ENCODE results near the gene GRK5. TPM values are rescaled to one million over a fixed set of nuclear protein-coding genes. Genes with fewer than 3 reads are reported as not detected.
A peak's percentile ranks its signal among the peaks of the same experiment; 100 is the strongest.

GRK5 gene
- total RNA-seq, 1 donor from 2014 or later = 4.3 TPM

DNA sequence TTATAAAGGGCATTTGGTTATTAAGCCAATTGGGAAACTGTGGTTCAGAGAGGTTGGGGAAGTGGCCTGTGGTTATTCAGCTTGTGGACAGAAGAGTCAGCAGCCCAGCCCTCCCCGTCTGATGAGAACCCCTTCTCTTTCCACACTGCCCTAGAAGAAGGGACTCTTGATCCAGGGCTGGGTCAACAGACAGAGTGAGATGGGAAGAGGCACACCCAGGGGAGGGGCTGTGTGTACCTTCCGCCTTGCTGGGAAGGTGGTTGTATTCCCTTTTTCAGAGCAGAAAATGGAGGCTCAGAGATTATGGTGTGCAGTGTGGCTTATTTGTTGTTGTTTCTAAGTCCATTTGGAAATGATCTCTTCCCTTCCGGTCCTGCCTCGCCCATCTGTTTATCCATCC is 103.4 kb downstream of the GRK5 start:
- H3K4me3 Mint-ChIP-seq = no peak overlapping the region
- no peaks in the 10 kb centered on the region for H3K9me3 Mint-ChIP-seq
- H3K4me2 ChIP-seq = no peak overlapping the region
- H2AFZ ChIP-seq (replicated peaks) = no peak overlapping the region
- TF ChIP-seq EZH2phosphoT487 (IDR thresholded peaks at IDR 0.05) = no peak
- TF ChIP-seq EZH2 (IDR thresholded peaks at IDR 0.05) = no peak
- TF ChIP-seq, protein P1, sequence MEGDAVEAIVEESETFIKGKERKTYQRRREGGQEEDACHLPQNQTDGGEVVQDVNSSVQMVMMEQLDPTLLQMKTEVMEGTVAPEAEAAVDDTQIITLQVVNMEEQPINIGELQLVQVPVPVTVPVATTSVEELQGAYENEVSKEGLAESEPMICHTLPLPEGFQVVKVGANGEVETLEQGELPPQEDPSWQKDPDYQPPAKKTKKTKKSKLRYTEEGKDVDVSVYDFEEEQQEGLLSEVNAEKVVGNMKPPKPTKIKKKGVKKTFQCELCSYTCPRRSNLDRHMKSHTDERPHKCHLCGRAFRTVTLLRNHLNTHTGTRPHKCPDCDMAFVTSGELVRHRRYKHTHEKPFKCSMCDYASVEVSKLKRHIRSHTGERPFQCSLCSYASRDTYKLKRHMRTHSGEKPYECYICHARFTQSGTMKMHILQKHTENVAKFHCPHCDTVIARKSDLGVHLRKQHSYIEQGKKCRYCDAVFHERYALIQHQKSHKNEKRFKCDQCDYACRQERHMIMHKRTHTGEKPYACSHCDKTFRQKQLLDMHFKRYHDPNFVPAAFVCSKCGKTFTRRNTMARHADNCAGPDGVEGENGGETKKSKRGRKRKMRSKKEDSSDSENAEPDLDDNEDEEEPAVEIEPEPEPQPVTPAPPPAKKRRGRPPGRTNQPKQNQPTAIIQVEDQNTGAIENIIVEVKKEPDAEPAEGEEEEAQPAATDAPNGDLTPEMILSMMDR (IDR thresholded peaks at IDR 0.05) = no peak
- H3K27me3 Mint-ChIP-seq (ENCODE audit: insufficient read depth, low read depth) = peaks cover 8% of the 10 kb centered on the region
- H3K4me3 ChIP-seq = no peak overlapping the region
- no peaks in the 10 kb centered on the region for H3K36me3 Mint-ChIP-seq
- no peak overlapping the region for H3K27ac ChIP-seq
- H3K9ac ChIP-seq = no peak overlapping the region
- H3K27me3 ChIP-seq = no peaks in the 10 kb centered on the region
- H3K4me1 ChIP-seq = peaks cover 22% of the 10 kb centered on the region
- no peaks in the 10 kb centered on the region for H4K20me1 ChIP-seq (ENCODE audit: low read depth)
- H3F3A ChIP-seq (ENCODE audit: low read depth) = peaks cover 2% of the 10 kb centered on the region
- no peaks in the 10 kb centered on the region for H3K9me3 ChIP-seq (ENCODE audit: low read depth)
- H3K27ac Mint-ChIP-seq = no peak overlapping the region
- no peak for DNase-seq (ENCODE audit: low spot score)
- no peaks in the 10 kb centered on the region for H3K36me3 ChIP-seq
- no peaks in the 10 kb centered on the region for H3K79me2 ChIP-seq (ENCODE audit: low read depth)
- peaks cover 53% of the 10 kb centered on the region for H3K4me1 Mint-ChIP-seq

DNA sequence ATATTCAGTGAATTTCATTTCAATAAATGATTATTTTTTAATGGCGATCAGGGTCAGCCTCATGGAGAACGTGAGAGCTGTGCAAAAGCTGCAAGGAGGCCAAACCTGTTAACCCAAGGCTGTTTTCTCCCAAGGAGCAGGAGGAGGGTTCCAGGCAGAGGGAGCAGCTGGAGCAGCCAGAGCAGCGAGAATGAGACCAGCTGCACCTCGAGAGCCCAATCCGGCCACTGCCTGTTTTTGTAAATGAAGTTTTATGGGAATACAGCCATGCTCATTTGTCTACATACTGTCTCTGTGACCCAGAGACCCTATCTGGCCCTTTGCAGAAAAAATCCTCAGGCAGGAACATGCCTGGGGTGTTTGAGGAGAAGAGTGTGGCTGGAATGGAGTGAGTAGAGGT is 104.9 kb downstream of the GRK5 start:
- H3K4me3 ChIP-seq = no peak overlapping the region
- no peak overlapping the region for H3K4me2 ChIP-seq
- peaks cover 36% of the 10 kb centered on the region for H3K4me1 ChIP-seq
- no peak overlapping the region for H2AFZ ChIP-seq (replicated peaks)
- no peak for DNase-seq (ENCODE audit: low spot score)
- no peak for TF ChIP-seq EZH2phosphoT487 (IDR thresholded peaks at IDR 0.05)
- no peak for TF ChIP-seq EZH2 (IDR thresholded peaks at IDR 0.05)
- TF ChIP-seq, protein P1 (IDR thresholded peaks at IDR 0.05) = no peak
- no peaks in the 10 kb centered on the region for H3K9me3 ChIP-seq (ENCODE audit: low read depth)
- Mint-ChIP-seq H3K4me3 (no peak overlapping the region), H3K9me3 (no peaks in the 10 kb centered on the region), H3K27me3 (ENCODE audit: insufficient read depth, low read depth) (peaks cover 8% of the 10 kb centered on the region), H3K4me1 (peaks cover 58% of the 10 kb centered on the region), H3K27ac (peak overlapping the region; percentile 9), H3K36me3 (no peaks in the 10 kb centered on the region)
- H3K9ac ChIP-seq = no peak overlapping the region
- no peak overlapping the region for H3K27ac ChIP-seq
- H3K27me3 ChIP-seq = no peaks in the 10 kb centered on the region
- H3F3A ChIP-seq (ENCODE audit: low read depth) = peaks cover 16% of the 10 kb centered on the region
- H4K20me1 ChIP-seq (ENCODE audit: low read depth) = no peaks in the 10 kb centered on the region
- no peaks in the 10 kb centered on the region for H3K79me2 ChIP-seq (ENCODE audit: low read depth)
- H3K36me3 ChIP-seq = no peaks in the 10 kb centered on the region

DNA sequence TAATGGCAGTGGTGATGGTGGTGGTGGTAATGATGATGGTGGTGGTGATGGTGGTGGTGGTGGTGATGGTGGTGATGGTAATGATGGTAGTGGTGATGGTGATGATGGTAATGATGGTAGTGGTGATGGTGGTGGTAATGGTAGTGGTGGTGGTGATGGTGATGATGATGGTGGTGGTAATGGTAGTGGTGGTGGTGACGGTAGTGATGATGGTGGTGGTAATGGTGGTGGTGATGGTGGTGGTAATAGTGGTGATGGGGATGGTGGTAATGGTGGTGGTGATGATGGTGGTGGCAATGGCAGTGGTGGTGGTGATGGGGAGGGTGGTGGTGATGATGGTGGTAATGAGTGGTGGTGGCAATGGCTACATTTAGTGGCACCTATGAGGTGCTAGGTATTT is 105.7 kb downstream of the GRK5 start:
- no peak for TF ChIP-seq EZH2phosphoT487 (IDR thresholded peaks at IDR 0.05)
- no peak for TF ChIP-seq EZH2 (IDR thresholded peaks at IDR 0.05)
- TF ChIP-seq, protein P1 (IDR thresholded peaks at IDR 0.05) = no peak
- Mint-ChIP-seq H3K27ac (peak overlapping the region; percentile 4), H3K4me3 (no peak overlapping the region), H3K4me1 (peaks cover 61% of the 10 kb centered on the region), H3K27me3 (ENCODE audit: insufficient read depth, low read depth) (peaks cover 11% of the 10 kb centered on the region), H3K9me3 (no peaks in the 10 kb centered on the region), H3K36me3 (no peaks in the 10 kb centered on the region)
- Histone ChIP-seq H3K27ac (no peak overlapping the region), H3K79me2 (ENCODE audit: low read depth) (no peaks in the 10 kb centered on the region), H3K36me3 (no peaks in the 10 kb centered on the region), H3F3A (ENCODE audit: low read depth) (peaks cover 24% of the 10 kb centered on the region), H2AFZ (replicated peaks) (no peak overlapping the region), H3K27me3 (no peaks in the 10 kb centered on the region), H3K4me1 (peaks cover 41% of the 10 kb centered on the region), H3K9me3 (ENCODE audit: low read depth) (no peaks in the 10 kb centered on the region), H3K4me3 (no peak overlapping the region), H3K4me2 (no peak overlapping the region), H4K20me1 (ENCODE audit: low read depth) (no peaks in the 10 kb centered on the region), H3K9ac (no peak overlapping the region)
- DNase-seq (ENCODE audit: low spot score) = no peak
